Natural killer cell (primary cell): ENCODE results near the gene TBX5. TPM values are rescaled to one million over a fixed set of nuclear protein-coding genes. Genes with fewer than 3 reads are reported as not detected.

Experiments
- ATAC-seq, 3 donors: fragments of 150-1000 bp in 2 of 3; fragments of 200-7000 bp in 1 of 3; cut with Tn5 transposase; 1 replicate in 1 of 3; 2 replicates in 2 of 3; pipeline ENCODE4 v1.10.0; 2021; ENCODE audit warnings: mild to moderate bottlenecking in 2 of 3, moderate library complexity in 2 of 3
- DNase-seq, 2 donors: peaks; one replicate each; pipeline versions ENCODE4 v3.0.0 to v3.0.0-alpha.2; 2013 to 2021; ENCODE audit warnings: mixed read lengths in 1 of 2
- H3K27ac ChIP-seq: one replicate; pipeline ENCODE4 v1.5.1; 2013; ENCODE audit warnings: mild to moderate bottlenecking, low read length
- H3K27me3 ChIP-seq: one replicate; pipeline ENCODE4 v1.6.1; 2013; ENCODE audit warnings: low read length; ENCODE audit not compliant: control insufficient read depth, insufficient read depth
- H3K36me3 ChIP-seq: one replicate; pipeline ENCODE4 v1.6.1; 2013; ENCODE audit warnings: low read length; ENCODE audit not compliant: control insufficient read depth, insufficient read depth
- H3K4me1 ChIP-seq: one replicate; pipeline ENCODE4 v1.6.1; 2013; ENCODE audit warnings: low read length; ENCODE audit not compliant: control insufficient read depth, insufficient read depth
- H3K4me3 ChIP-seq: one replicate; pipeline ENCODE4 v1.5.1; 2013; ENCODE audit warnings: low read length
- H3K9me3 ChIP-seq: one replicate; pipeline ENCODE4 v1.6.1; 2013; ENCODE audit warnings: low read length; ENCODE audit not compliant: control insufficient read depth, insufficient read depth
- H3K27ac Mint-ChIP-seq, 2 donors: one replicate each; pipeline ENCODE4 v1.8.0; 2022; ENCODE audit warnings: mild to moderate bottlenecking in 2 of 2, mixed read lengths in 2 of 2, moderate library complexity in 1 of 2
- H3K27me3 Mint-ChIP-seq, 2 donors: one replicate each; pipeline ENCODE4 v1.8.0; 2022; ENCODE audit warnings: low read depth in 2 of 2, mixed read lengths in 2 of 2
- H3K36me3 Mint-ChIP-seq: one replicate; pipeline ENCODE4 v1.8.0; 2022; ENCODE audit warnings: mixed read lengths
- H3K4me1 Mint-ChIP-seq, 2 donors: one replicate each; pipeline ENCODE4 v1.8.0; 2022; ENCODE audit warnings: mixed read lengths in 2 of 2
- H3K4me3 Mint-ChIP-seq: one replicate; pipeline ENCODE4 v1.8.0; 2022; ENCODE audit warnings: mild to moderate bottlenecking, moderate library complexity, mixed read lengths
- H3K9me3 Mint-ChIP-seq, 2 donors: one replicate each; pipeline ENCODE4 v1.8.0; 2022; ENCODE audit warnings: mixed read lengths in 2 of 2
- CTCF ChIP-seq: fragments of 200-600 bp; IDR thresholded peaks from one replicate; pipeline ENCODE4 v1.8.0; 2022; ENCODE audit warnings: antibody characterized with exemption
- WGBS: methylation state at CpG from one replicate; pipeline ENCODE4 v1.1.7; 2013; ENCODE audit warnings: missing lambda C conversion rate; ENCODE audit not compliant: insufficient coverage; 5-methylcytosine and 5-hydroxymethylcytosine counted together
- intact Hi-C: fragments of 100-400 bp; cut with micrococcal nuclease; formaldehyde crosslinking; loops from one replicate; pipeline ENCODE4 v1.14.2; 2022
- total RNA-seq, 4 donors: library from RNA; stranded (reverse); fragments of 120-200 nt in 1 of 4; gene quantifications; one replicate each; pipeline versions ENCODE4 v1.2.3 to v1.2.4, GENCODE V29; 2013 to 2022

The TBX5 gene
- total RNA-seq, 3 donors from 2014 or later (not counting 1 experiment from before 2014, with no cell fraction given), result not detected

GRCh38 chr12:114404083-114404925, 1.6 kb downstream of the TBX5 start:
- no peaks in the 10 kb centered on the region for H3K4me1 Mint-ChIP-seq
- H3K27me3 Mint-ChIP-seq, result peaks cover 77 to 81% of the 10 kb centered on the region in 2 donors

GRCh38 chr12:114403690-114404066, 2.3 kb downstream of the TBX5 start:
- no peak for TF ChIP-seq CTCF
- no peaks in the 10 kb centered on the region for H3K9me3 ChIP-seq
- H3K27ac Mint-ChIP-seq, result no peak overlapping the region

More at GRCh38 chr12:114404083-114404925, 1.6 kb downstream of the TBX5 start:
- no peaks in the 10 kb centered on the region for H3K36me3 ChIP-seq
- H3K9me3 ChIP-seq, result no peaks in the 10 kb centered on the region
- H3K4me3 ChIP-seq, result no peak overlapping the region
- WGBS, result 9% methylated on average over 27 of the region's 29 CpGs
- ATAC-seq, result no peak
- H3K4me1 ChIP-seq, result peaks cover 3% of the 10 kb centered on the region
- no peak overlapping the region for H3K27ac ChIP-seq
- H3K27ac Mint-ChIP-seq, result no peak overlapping the region
- H3K9me3 Mint-ChIP-seq, result no peaks in the 10 kb centered on the region
- H3K4me3 Mint-ChIP-seq, result no peak overlapping the region
- intact Hi-C loops, result no loop called here
- peaks cover 39% of the 10 kb centered on the region for H3K27me3 ChIP-seq
- no peak for DNase-seq
- no peak for TF ChIP-seq CTCF
- H3K36me3 Mint-ChIP-seq, result no peaks in the 10 kb centered on the region

GRCh38 chr12:114403011-114403689, 2.8 kb downstream of the TBX5 start:
- Histone ChIP-seq H3K36me3 (no peaks in the 10 kb centered on the region), H3K9me3 (no peaks in the 10 kb centered on the region), H3K27ac (no peak overlapping the region), H3K27me3 (peaks cover 37% of the 10 kb centered on the region), H3K4me3 (no peak overlapping the region), H3K4me1 (no peaks in the 10 kb centered on the region)
- TF ChIP-seq CTCF, result no peak
- Mint-ChIP-seq H3K27ac (no peak overlapping the region), H3K4me1 (no peaks in the 10 kb centered on the region), H3K27me3 (peaks cover 80 to 82% of the 10 kb centered on the region in 2 donors), H3K36me3 (no peaks in the 10 kb centered on the region), H3K9me3 (peaks cover 0 to 2% of the 10 kb centered on the region in 2 donors), H3K4me3 (no peak overlapping the region)
- 7% methylated on average over 41 of the region's 41 CpGs for WGBS
- intact Hi-C loops, result no loop called here
- ATAC-seq (no peak), DNase-seq (no peak)

More at GRCh38 chr12:114403690-114404066, 2.3 kb downstream of the TBX5 start:
- Histone ChIP-seq H3K27me3 (peaks cover 42% of the 10 kb centered on the region), H3K4me3 (no peak overlapping the region), H3K36me3 (no peaks in the 10 kb centered on the region), H3K27ac (no peak overlapping the region), H3K4me1 (no peaks in the 10 kb centered on the region)
- Mint-ChIP-seq H3K4me3 (no peak overlapping the region), H3K36me3 (no peaks in the 10 kb centered on the region), H3K9me3 (no peaks in the 10 kb centered on the region), H3K27me3 (peaks cover 81 to 82% of the 10 kb centered on the region in 2 donors), H3K4me1 (no peaks in the 10 kb centered on the region)
- no peak for ATAC-seq
- 6% methylated on average over 23 of the region's 24 CpGs for WGBS
- intact Hi-C loops, result no loop called here
- no peak for DNase-seq
